ENCODE measurements around the gene CLSTN2. TPM values are rescaled to one million over a fixed set of nuclear protein-coding genes. Genes with fewer than 3 reads are reported as not detected.

The CLSTN2 gene
- total and polyA plus RNA-seq, 2 of the 4 experiments (the other 2 are of a cell fraction): under 0.01 to 0.07 TPM

DNA sequence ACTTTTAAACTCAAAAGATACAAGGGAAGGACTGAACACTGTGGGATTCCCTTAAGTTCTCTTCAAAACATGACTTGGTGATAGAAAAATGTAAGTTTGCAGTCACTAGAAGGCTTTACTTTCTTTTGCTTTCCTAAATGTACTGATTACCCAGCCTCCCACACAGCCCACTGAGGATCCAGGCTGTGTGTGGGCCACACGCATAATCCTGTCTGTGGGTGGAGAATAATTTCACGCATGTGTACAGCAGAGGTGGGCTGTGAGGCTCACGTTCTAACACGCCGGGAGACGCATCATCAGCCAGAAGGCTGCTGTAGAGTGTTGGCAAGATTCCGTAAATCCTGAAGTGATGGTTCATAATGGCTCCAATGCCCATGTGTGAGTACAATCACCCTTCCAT is 165.5 kb downstream of the CLSTN2 start:
- intact Hi-C loops (cut with micrococcal nuclease): no loop called here
- H2BK120ac ChIP-seq (ENCODE audit: low read depth, low read length): no peak overlapping the region
- WGBS, 2 experiments (ENCODE audit: extremely low coverage in 2 of 2, insufficient read length in 1 of 2): 75% methylated on average over 5 of the region's 7 CpGs; no CpG with 5 or more reads in 1 of the 2 experiments
- no peak overlapping the region for H4K91ac ChIP-seq (ENCODE audit: insufficient read depth, low read depth, low read length)
- H2AFZ ChIP-seq (replicated peaks; ENCODE audit: low read length, poor library complexity): no peak overlapping the region
- H4K5ac ChIP-seq (ENCODE audit: low read depth, low read length): no peak overlapping the region
- DNase-seq (no peak), ATAC-seq (ENCODE audit: low read depth) (no peak)
- no peaks in the 10 kb centered on the region for H3K9me1 ChIP-seq (ENCODE audit: insufficient read depth, low read length)
- H3K36me3 ChIP-seq (ENCODE audit: control insufficient read depth, insufficient read depth, low read length): no peaks in the 10 kb centered on the region
- POLR2A ChIA-PET (ENCODE audit: unreplicated experiment): no interaction called here
- dilution Hi-C loops (cut with HindIII; ENCODE audit: low sequenced_read_pairs, unreplicated experiment): no loop called here
- H2AK5ac ChIP-seq (ENCODE audit: low read depth, low read length): no peak overlapping the region
- in situ Hi-C loops (cut with MboI; ENCODE audit: low sequenced_read_pairs): no loop called here
- CTCF ChIA-PET: no interaction called here
- no peak overlapping the region for H3K18ac ChIP-seq (ENCODE audit: low read depth, low read length)
- peaks cover 4% of the 10 kb centered on the region; the same call in 1 of the 2 replicates for H3K9me3 ChIP-seq (ENCODE audit: control insufficient read depth, insufficient read depth, low read length)
- no peak overlapping the region for H3K9ac ChIP-seq (ENCODE audit: low read depth, low read length)
- no peak overlapping the region for H3K27ac ChIP-seq (ENCODE audit: insufficient read depth, low read length)
- H3K14ac ChIP-seq (replicated peaks; ENCODE audit: low read depth, low read length): no peak overlapping the region
- H3K27me3 ChIP-seq (ENCODE audit: control insufficient read depth, insufficient read depth, low read length): no peaks in the 10 kb centered on the region
- no peaks in the 10 kb centered on the region for H4K20me1 ChIP-seq (ENCODE audit: insufficient read depth, low read length)
- H3K4me1 ChIP-seq (ENCODE audit: control insufficient read depth, insufficient read depth, low read length): no peaks in the 10 kb centered on the region
- H3K4me3 ChIP-seq (ENCODE audit: insufficient read depth, low read depth, low read length): no peak overlapping the region
- H2BK5ac ChIP-seq (ENCODE audit: low read depth, low read length, poor library complexity, severe bottlenecking): no peak overlapping the region
- H3K4ac ChIP-seq (ENCODE audit: low read depth, low read length): no peak overlapping the region
- H4K8ac ChIP-seq (ENCODE audit: low read depth in 2 of 2, low read length in 2 of 2): no peak overlapping the region
- no peak overlapping the region for H2BK20ac ChIP-seq (ENCODE audit: low read depth, low read length)
- BruUV-seq (replicated peaks): no TSS peak
- H2BK15ac ChIP-seq (ENCODE audit: low read depth, low read length): no peak overlapping the region
- H3K23ac ChIP-seq (ENCODE audit: low read depth, low read length): no peak overlapping the region
- no peak overlapping the region for H2AK9ac ChIP-seq (replicated peaks; ENCODE audit: low read depth, low read length, poor library complexity)
- no peak overlapping the region for H3K4me2 ChIP-seq (ENCODE audit: low read depth, low read length)
- no peaks in the 10 kb centered on the region for H3K79me1 ChIP-seq (ENCODE audit: low read depth in 1 of 2, low read length in 2 of 2)
- H3K56ac ChIP-seq (ENCODE audit: extremely low read depth, insufficient read depth, low read length): no peak overlapping the region
- TF ChIP-seq MAZ (IDR thresholded peaks at IDR 0.05; ENCODE audit: borderline replicate concordance, low read depth, low read length): no peak
- TF ChIP-seq CEBPB (IDR thresholded peaks at IDR 0.05; ENCODE audit: low read depth, low read length): no peak
- TF ChIP-seq NFE2L2 (IDR thresholded peaks at IDR 0.05; ENCODE audit: low read depth, low read length): no peak
- TF ChIP-seq, protein P1, sequence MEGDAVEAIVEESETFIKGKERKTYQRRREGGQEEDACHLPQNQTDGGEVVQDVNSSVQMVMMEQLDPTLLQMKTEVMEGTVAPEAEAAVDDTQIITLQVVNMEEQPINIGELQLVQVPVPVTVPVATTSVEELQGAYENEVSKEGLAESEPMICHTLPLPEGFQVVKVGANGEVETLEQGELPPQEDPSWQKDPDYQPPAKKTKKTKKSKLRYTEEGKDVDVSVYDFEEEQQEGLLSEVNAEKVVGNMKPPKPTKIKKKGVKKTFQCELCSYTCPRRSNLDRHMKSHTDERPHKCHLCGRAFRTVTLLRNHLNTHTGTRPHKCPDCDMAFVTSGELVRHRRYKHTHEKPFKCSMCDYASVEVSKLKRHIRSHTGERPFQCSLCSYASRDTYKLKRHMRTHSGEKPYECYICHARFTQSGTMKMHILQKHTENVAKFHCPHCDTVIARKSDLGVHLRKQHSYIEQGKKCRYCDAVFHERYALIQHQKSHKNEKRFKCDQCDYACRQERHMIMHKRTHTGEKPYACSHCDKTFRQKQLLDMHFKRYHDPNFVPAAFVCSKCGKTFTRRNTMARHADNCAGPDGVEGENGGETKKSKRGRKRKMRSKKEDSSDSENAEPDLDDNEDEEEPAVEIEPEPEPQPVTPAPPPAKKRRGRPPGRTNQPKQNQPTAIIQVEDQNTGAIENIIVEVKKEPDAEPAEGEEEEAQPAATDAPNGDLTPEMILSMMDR (conservative IDR thresholded peaks at IDR 0.05; ENCODE audit: low read depth, low read length): no peak
- TF ChIP-seq FOS (IDR thresholded peaks at IDR 0.05; ENCODE audit: low read depth, low read length): no peak
- TF ChIP-seq BHLHE40 (IDR thresholded peaks at IDR 0.05; ENCODE audit: low read depth, low read length): no peak
- TF ChIP-seq RAD21 (IDR thresholded peaks at IDR 0.05; ENCODE audit: low read length): no peak

Data from IMR-90 (cell line).